Dedifferentiated amniotic fluid mesenchymal stem cell (primary cell): ENCODE results near the gene GZMB.
"Not testable (repeated sequence)": the region's sequence is repeated elsewhere in the genome, so short reads cannot be mapped to it uniquely, and the experiment has no call there.

Experiments
- DNase-seq: peaks from one replicate; pipeline ENCODE4 v3.0.0-alpha.2; 2016; ENCODE audit errors: extremely low spot score

Gene GZMB, protein sequence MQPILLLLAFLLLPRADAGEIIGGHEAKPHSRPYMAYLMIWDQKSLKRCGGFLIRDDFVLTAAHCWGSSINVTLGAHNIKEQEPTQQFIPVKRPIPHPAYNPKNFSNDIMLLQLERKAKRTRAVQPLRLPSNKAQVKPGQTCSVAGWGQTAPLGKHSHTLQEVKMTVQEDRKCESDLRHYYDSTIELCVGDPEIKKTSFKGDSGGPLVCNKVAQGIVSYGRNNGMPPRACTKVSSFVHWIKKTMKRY

DNA sequence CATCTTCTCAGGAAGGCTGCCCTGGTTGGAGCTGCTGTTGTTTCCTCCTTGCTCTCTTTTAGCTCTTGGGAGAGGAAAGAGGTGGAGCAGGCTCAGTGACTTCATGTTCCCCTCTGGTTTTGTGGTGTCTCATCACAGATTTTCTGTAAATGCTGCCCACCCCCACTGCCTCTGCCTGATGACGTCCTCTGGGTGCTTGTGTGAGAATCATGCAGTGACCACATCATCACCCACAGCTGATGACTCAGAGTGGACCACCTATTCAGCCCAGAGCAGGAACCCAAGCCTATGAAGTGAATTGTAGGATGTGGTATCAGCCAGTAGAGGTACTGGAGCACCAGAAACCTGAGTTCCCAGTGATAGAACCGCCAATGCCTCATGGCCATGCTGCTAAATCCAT is at the start of gene GZMB:
GZMB (minus strand) TSS at position 33 of the 400 bp plus-strand sequence; CDS start at position 3, 30 bp downstream.
- DNase-seq: no peak

DNA sequence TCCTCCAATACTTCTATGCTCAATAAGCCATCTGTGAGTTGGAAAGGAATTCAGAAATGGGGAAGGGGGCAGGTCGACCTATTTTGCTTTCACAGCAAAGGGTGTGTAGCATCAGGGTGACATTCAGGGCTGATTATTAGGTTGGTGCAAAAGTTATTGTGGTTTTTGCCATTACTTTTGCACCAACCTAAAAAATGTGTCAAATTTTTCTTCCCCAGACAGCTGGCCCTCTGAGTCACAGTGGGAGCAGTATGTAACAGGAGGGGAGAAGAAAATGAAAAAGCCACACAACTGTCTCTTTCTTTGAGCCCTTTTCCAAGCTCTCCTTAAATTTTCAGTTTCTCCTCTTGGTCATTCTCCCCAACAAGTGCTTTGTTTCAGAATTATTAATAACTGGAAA is 47.1 kb upstream of the GZMB start:
- DNase-seq: no peak

DNA sequence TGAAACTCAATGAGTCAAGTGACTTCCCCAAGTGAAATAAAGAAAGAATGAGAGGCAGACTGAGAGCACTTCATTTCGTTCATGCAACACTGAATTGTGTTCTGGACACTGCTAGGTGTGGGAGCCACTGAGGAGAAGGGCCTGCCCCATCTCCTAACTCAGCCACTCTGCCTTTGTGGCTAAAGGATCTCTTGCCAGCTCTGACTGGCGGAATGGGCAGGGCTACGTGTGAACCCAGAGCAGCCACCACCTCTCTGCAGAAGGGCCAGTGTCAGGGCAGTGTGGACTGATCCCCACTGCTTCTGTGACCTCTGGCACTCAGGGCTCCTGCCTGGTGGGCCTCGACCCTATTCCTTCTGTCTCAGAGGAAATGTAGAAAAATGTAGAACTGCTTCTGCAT is 46.5 kb upstream of the GZMB start:
- DNase-seq: no peak

DNA sequence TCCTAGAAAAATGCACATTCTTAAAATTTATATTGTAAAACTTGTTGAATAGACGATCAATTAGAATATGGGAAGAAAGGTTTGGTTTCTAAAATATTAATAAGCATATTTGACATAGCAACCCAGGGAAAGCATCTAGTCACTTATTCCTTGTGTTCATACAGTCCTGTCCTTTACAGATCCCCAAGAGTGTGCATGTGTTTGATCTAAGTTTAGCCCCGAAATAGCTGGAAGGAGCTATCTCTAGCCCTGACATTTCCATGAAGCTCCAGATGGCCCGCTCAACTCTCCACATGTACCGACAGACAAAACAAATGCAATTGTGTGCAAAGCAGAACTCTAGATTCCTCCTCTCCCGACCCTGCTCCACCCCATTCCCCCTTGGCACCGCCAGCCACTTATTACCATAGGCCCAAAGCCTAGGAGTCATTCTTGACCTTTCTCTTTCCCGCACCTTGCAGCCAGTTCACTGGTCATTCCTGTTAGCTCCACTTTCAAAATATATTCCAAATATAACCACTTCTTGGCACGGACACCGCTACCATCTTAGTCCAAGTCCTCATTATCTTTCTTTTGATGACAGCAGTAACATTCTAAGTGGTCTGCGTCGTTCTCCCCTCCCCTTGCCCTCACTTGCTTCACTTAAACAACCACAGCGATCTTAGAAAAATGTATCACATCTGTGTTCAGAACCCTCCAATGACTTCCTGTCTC is 45.4 kb upstream of the GZMB start:
- no peak for DNase-seq

DNA sequence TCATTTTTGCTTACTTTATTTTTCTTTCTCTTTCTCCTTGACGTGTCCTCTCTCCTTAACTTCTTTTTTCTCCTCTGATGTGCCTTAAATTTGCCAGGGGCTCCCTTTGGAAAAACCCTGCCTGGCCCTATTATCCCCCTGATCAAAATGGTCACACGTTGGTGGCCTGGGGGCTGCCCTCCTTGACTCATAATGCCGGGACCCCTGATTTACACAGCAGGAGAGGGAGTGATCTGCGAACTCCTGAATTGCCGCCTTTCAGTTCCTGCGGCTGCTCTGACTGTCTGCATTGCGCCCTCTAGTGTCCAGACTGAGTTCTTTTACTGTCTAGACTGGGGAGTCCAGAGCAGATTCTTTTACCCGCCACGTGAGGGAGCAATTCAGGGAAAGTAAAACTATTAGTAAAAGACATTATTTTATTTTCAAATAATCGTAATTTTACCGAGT is 44.8 kb upstream of the GZMB start:
- peak; percentile 93 for DNase-seq

DNA sequence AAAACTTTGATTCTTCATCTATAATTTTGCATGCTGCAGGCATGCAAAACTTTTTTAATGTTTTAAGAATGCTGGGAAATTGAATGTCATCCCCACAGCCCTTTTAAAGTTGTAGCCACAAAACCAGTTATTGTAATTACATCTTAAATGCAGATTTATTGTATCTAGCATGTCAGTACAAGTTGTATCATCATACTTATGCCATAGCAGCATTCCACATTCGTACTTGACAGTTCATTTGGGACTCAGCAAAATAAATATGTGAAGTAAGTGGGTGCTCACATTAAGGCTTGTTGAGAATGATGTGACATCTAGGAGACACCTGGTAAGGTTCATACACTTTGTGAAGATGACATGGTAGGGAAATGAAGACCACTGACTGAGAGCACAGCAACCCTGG is 44.0 kb upstream of the GZMB start:
- no peak for DNase-seq

DNA sequence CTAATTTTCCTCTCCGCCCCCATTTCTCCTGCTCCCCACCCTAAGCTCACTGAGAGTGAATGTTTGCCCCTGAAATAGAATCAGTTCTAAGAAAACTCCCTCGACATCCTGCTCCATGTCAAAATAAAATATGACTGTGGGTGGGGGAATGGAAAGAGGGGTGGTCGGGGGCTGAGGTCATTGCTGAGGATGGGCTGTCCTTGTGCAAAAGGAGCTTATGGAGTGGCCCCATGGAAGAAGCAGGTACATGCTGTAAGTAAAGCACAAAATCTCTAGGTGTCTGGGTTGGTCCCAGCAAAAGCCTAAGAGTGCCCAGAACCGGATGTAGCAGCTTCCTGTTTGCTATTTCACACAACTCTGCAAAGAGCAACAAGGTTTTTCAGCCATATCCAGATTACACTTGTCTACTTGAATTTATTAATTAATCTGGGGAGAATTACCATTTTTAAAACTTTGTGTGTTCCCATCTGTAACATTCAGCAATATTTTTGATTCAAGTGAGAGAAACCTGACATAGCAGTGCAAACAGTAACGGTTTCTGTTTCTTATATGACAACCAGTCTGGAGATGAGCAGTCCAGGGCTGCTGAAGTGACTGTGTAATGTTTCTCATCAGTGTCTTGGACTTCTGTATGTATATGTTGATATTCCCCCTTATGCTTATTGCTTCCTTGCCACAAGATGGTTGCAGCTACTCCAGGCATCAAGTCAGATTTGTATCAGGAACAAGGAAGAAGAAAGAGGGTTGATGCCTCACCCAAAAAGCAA is 40.4 kb upstream of the GZMB start:
- DNase-seq: no peak

DNA sequence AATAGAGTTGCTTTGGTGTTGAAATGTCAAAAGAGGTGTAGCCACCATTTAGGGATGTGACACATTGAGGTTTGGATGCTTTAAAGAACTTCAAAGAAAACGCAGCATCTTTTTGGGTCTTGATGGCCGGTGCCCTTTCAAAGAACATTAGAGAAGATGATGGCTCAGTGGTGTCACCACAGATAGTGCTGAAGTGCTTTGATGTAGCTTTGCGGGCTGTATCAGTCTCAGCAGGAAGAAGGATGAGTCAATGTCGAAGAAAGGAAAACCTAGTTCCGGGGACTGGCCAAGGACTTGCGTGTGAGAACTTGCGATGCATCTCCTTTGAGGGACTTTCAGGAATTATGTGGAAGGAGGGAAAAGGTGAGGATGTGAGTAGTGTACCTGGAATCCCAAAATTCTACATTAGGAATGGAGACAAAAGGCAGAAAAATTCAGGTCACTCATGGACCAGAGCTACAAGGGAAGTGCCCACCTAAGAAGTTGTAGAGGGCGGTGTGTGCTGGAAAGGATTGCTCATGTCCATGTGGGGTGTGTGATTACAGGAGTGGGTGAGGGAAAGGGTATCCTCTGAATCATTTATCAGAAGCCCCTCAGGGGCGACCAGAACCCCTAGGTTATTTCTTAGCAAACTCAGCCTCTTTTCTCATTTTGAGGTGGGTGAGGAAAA is 39.7 kb upstream of the GZMB start:
- no peak for DNase-seq

DNA sequence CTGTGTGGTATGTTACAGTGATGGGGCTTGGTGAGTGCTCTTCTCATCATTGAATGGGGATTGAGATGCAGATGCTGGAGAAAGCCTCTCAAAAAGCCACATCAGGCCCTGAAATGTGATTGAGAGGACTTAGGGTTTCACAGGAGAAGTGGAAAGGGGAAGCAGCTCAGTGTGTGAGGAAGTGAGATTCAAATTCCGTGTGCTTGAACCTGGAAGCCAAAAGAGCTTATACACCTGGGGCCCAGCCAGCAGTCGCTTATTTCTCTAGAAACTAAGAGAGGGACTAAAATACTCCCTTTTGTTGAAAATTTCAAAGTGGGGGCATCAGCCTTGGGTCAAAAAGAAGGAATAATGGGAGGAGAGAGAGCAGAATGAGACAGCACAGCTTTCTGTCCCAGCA is 39.1 kb upstream of the GZMB start:
- no peak for DNase-seq

DNA sequence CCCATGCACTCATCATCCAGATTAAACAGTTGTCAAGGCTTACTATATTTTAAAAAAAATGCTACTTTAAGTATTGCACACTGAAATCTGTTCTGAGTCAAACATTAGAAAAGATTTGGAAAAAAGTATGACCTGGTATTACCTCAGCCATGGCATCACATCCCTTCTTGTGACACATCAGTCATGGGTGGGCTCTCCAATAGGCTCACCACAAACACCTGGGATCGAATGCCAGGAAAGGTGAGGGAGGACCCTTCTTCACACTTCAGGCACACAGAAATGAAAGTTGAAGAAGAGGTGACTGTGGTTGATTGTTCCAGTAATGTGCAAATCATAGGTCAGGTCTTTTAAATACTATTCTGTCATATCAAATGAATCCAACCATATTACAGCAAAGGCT is 36.6 kb upstream of the GZMB start:
- no peak for DNase-seq

DNA sequence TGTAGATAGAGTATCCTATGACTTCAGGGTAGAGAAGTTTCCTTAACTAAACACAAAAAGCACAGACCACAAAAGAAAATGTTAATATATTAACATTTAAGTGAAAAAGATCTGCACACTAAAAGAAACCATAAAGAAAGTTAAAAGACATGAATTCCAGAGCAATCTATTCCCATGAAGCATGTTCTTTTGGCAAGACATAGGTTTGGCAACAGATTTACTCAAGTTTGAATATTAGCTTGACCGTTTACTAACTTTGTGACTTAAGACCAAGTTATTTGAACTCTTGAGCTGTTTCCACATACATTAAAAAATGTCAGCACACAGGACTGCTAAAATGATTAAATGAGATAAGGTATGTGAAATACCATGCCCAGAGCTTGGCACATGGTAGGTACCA is 35.7 kb upstream of the GZMB start:
- DNase-seq: no peak

DNA sequence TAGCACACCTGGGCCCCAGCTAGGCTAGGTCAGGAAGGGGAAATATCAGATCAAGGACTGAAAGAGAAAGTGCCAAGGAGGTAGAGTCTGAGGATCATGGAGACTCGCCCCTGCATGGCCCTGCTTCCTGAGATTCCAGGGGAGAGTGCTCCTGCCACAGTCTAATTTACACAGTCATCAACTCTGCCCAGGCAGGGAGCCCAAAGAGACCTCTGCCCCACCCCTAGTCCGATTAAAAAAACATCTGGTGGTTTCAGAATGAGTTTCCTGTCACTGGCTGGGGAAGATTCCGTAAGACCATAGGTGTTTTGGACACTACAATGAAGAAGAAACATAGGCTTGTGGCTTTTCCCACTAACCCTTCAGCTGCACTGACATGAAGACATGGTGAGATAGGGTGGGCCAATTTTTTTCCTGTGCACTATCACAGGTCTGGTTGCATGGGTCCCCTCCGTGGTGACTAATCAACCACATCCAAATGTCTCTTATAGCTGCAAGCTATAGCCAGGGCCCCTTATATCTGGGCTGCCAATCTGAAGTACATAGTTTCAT is 31.5 kb upstream of the GZMB start:
- no peak for DNase-seq

DNA sequence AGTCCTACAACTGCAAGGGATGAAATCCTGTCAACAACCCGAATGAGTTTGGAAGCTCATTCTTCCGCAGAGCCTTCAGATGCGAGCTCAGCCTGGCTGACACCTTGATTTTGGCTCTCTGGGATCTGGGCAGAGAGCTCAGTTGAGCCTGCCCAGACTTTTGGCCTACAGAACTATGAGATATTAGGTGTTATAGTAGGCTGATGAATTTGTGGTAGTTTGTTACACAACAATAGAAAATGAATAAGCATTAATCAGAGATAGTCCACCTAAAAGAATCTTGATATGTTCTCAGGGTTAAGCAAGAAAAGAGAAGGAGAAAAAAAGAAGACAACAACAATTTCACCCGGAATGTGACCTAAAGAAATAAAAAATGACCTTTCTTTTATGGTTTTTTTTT is 30.4 kb upstream of the GZMB start:
- DNase-seq: no peak

DNA sequence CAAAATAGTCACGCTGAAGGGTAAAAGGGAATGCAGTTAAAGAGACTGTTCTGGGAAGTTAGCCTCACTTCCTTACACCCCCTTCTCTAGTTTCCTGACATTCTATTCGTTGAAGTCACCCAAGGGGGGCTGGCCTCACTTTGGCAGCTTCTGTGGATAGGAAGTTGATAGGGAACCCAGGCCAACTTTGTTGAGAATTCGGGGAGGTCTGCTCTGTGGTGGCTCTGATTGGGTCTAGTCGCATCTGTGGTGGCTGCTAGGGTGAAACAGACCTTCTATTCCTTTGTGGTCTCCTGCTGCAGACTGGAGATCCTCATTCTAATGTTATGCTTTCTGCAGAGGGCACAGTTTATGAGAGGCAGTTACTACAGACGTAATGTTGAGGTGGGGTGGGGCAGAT is 28.8 kb upstream of the GZMB start:
- DNase-seq: no peak

DNA sequence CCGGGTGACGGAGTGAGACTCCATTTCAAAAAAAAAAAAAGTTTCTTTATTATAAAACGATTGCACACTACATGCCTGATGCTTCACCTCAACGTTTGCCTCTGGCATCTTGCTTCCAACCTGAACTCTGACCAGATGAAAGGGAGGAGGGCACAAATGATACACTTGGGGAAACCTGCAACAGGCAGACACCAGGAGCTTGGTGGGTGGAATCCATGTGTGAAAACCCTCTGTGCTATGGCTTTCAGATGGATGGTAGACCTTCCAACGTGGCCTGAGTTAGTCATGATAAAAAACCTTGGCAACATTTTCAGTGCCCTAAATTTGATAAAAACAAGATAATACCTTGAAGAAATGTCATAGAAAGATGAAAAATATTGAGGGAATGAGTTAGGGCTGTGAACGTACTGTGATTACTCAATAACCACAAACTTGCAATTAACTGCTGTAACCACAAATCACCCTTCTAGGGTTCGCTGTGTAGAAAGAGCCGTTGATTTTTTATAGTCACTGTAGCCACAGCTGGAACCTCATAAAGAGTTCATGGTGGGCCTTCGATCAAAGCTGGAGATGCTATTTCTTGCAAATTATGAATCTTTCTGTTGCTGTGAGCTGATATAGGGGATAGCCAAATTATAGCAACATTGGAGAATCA is 26.1 kb upstream of the GZMB start:
- DNase-seq: no peak

DNA sequence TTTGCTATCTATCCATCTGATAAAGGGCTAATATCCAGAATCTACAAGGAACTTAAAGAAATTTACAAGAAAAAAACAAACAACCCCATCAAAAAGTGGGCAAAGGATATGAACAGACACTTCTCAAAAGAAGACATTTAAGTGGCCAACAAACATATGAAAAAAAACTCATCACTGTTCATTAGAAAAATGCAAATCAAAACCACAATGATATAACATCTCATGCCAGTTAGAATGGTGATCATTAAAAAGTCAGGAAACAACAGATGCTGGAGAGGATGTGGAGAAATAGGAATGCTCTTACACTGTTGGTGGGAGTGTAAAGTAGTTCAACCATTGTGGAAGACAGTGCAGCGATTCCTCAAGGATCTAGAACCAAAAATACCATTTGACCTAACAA is 14.4 kb upstream of the GZMB start:
- not testable (repeated sequence) for DNase-seq

DNA sequence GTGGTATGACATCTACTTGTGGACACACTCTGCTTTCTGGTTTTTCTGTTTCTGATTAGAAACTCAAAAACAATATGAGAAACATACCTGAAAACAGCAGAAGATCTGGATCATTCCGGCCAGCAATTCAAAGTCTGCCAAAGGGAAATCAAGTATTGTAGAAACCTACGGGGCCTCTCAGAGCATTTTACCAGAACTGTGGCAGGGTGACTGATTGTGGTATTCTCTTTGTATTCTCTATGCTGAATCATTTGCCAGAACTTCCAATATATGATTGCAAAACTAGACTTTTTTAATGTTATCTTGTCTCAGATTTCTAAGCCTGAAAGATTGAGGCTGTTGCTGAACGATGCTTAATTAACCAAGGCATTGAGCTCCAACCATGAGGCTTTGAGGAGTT is 5.9 kb upstream of the GZMB start:
- no peak for DNase-seq

DNA sequence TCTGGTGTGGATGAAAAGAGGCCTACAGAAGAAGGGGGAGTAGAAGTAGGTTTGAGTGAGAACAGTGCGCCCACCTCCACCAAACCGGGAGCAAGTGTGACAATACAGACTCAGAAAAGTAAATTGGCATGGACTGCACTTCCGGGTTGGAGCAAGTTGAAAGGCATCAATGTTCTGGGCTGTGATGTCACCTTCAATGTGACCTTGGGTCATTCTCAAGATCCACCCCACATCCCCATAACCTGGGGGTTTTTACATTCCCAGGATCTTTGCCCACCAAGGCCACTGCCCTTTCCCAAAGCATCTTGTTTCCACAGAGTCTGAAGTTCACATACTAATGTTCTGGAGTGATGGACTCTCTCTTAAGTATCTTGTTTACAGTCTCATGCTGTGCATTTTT is 5.3 kb upstream of the GZMB start:
- DNase-seq: no peak

DNA sequence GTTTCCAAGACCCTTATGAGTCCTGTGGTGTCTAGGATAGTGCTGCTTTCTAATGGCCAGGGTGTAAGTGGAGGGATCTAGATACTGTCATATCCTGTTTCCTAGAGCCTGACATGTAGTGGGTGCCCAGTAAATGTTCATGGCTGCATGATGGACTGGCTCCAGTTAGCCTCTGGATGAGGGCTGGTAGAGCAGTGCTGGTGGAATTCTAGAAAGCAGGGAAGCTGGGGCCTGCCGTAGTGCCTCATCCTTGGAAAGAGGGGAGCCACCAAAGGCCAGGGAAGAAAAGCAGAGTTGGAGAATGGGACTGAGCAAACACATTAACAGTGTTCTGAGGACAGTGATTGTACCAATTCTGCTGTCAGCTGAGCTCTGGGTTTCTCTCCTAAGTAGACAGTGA is 637 bp downstream of the GZMB start:
- no peak for DNase-seq

DNA sequence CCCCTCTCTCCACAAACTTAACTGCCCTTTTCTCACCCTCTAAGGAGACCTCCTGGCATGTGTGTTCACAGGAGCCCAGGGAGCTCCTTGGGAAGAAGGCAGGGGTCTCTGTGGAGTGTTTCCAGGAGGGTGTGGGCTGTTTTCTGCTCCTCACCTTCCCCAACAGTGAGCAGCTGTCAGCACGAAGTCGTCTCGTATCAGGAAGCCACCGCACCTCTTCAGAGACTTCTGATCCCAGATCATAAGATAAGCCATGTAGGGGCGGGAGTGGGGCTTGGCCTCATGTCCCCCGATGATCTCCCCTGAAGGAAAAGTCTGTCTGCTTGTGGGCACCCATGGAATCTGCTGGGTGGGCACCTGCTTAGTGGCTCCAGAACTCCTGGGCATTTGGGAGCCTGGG is 1.2 kb downstream of the GZMB start:
- DNase-seq: no peak

DNA sequence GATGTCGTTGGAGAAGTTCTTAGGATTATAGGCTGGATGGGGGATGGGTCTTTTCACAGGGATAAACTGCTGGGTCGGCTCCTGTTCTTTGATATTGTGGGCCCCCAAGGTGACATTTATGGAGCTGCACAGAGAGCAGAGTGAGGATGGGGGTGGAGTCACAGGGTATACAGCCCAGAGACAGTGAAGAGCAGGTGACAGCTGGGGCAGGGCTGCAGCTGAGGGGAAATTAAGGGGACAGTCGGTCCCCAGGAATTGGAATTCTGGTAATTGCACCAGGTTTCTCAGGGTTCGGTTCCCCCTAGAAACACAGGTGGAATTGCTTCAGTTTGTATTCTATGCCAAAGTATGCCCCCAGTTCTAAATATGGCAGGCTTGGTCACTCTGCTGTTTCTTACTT is 1.7 kb downstream of the GZMB start:
- no peak for DNase-seq
